Urinary bladder (tissue), 4 donors: ENCODE measurements around the gene PTCD2. TPM values are rescaled to one million over a fixed set of nuclear protein-coding genes. Genes with fewer than 3 reads are reported as not detected.
A peak's percentile ranks its signal among the peaks of the same experiment; 100 is the strongest.
"Not testable (repeated sequence)": the region's sequence is repeated elsewhere in the genome, so short reads cannot be mapped to it uniquely, and the experiment has no call there.

Experiments used
- DNase-seq: peaks from one replicate; pipeline ENCODE4 v3.0.0-alpha.2; 2015; ENCODE audit errors: extremely low spot score
- H3K27ac ChIP-seq: one replicate; pipeline ENCODE4 v1.5.1; 2013; ENCODE audit warnings: low read depth, mild to moderate bottlenecking, moderate library complexity
- H3K36me3 ChIP-seq: one replicate; pipeline ENCODE4 v1.6.1; 2013; ENCODE audit warnings: mild to moderate bottlenecking, moderate library complexity; ENCODE audit not compliant: insufficient read depth
- H3K4me1 ChIP-seq: one replicate; pipeline ENCODE4 v1.6.1; 2013; ENCODE audit warnings: mild to moderate bottlenecking, moderate library complexity; ENCODE audit not compliant: insufficient read depth
- H3K4me3 ChIP-seq: one replicate; pipeline ENCODE4 v1.5.1; 2013; ENCODE audit warnings: low read depth, low read length
- WGBS: extraction: QIAGEN DNeasy Blood & Tissue Kit; methylation state at CpG from one replicate; pipeline ENCODE4 v1.1.7; 2013; 5-methylcytosine and 5-hydroxymethylcytosine counted together
- polyA plus RNA-seq: library from polyadenylated mRNA; stranded (reverse); fragments of 200-250 nt; gene quantifications from one replicate; pipeline ENCODE4 v1.2.3, GENCODE V29; 2013
- total RNA-seq: library from RNA; depleted of rRNA; stranded (reverse); fragments of >200 nt; gene quantifications from one replicate; pipeline ENCODE4 v1.2.3, GENCODE V29; 2014
- donor health status: healthy with polysubstance abuse.
- donor health status: healthy.

Gene PTCD2
- total and polyA plus RNA-seq, 2 donors: 5.8 to 9.4 TPM

GRCh38 chr5:72305194-72306142, 14.7 kb upstream of the PTCD2 start:
- Histone ChIP-seq H3K36me3 (no peaks in the 10 kb centered on the region), H3K4me3 (no peak overlapping the region), H3K27ac (no peak overlapping the region), H3K4me1 (no peaks in the 10 kb centered on the region)
- DNase-seq: no peak
- 97% methylated on average over 2 of the region's 2 CpGs for WGBS

- peak overlapping the region; percentile 49 for H3K4me3 ChIP-seq
- no peaks in the 10 kb centered on the region for H3K36me3 ChIP-seq
- 6% methylated on average over 8 of the region's 8 CpGs for WGBS
- DNase-seq: peak; percentile 10
- H3K27ac ChIP-seq: peak overlapping the region; percentile 93
- no peaks in the 10 kb centered on the region for H3K4me1 ChIP-seq
These were observed 12.6 kb upstream of the PTCD2 start for GRCh38 chr5:72307573-72307967.

- Histone ChIP-seq H3K36me3 (no peaks in the 10 kb centered on the region), H3K4me1 (no peaks in the 10 kb centered on the region), H3K27ac (peak overlapping the region; percentile 93), H3K4me3 (peak overlapping the region; percentile 49)
- 1% methylated on average over 76 of the region's 76 CpGs for WGBS
- peak; percentile 89 for DNase-seq
These were observed 12.0 kb upstream of the PTCD2 start for GRCh38 chr5:72307968-72308852.

GRCh38 chr5:72308853-72309191, 11.4 kb upstream of the PTCD2 start:
- WGBS: 68% methylated on average over 6 of the region's 6 CpGs
- H3K27ac ChIP-seq: no peak overlapping the region
- H3K4me1 ChIP-seq: no peaks in the 10 kb centered on the region
- H3K36me3 ChIP-seq: no peaks in the 10 kb centered on the region
- H3K4me3 ChIP-seq: no peak overlapping the region
- no peak for DNase-seq

GRCh38 chr5:72313141-72313540, 7.0 kb upstream of the PTCD2 start:
- DNase-seq: no peak
- 45% methylated on average over 1 of the region's 1 CpG for WGBS
- H3K27ac ChIP-seq: no peak overlapping the region
- peaks cover 3% of the 10 kb centered on the region for H3K36me3 ChIP-seq
- no peak overlapping the region for H3K4me3 ChIP-seq
- no peaks in the 10 kb centered on the region for H3K4me1 ChIP-seq

GRCh38 chr5:72314571-72315172, 5.5 kb upstream of the PTCD2 start:
- Histone ChIP-seq H3K36me3 (peaks cover 3% of the 10 kb centered on the region), H3K27ac (no peak overlapping the region), H3K4me1 (no peaks in the 10 kb centered on the region), H3K4me3 (no peak overlapping the region)
- DNase-seq: no peak
- 76% methylated on average over 3 of the region's 3 CpGs for WGBS

- DNase-seq, H3K4me1 ChIP-seq, H3K27ac ChIP-seq, H3K36me3 ChIP-seq: not testable (repeated sequence)
- H3K4me3 ChIP-seq: peak overlapping the region; percentile 80
- WGBS: 6% methylated on average over 28 of the region's 28 CpGs
These were observed 668 bp upstream of the PTCD2 start for GRCh38 chr5:72319435-72319975.

- H3K4me3 ChIP-seq: no peak overlapping the region
- peaks cover 2% of the 10 kb centered on the region for H3K36me3 ChIP-seq
- no peak overlapping the region for H3K27ac ChIP-seq
- 91% methylated on average over 5 of the region's 5 CpGs for WGBS
- no peak for DNase-seq
- H3K4me1 ChIP-seq: no peaks in the 10 kb centered on the region
These were observed 4.1 kb downstream of the PTCD2 start for GRCh38 chr5:72324189-72324825.

GRCh38 chr5:72325566-72326305, 5.6 kb downstream of the PTCD2 start:
- Histone ChIP-seq H3K4me3 (no peak overlapping the region), H3K36me3 (peaks cover 2% of the 10 kb centered on the region), H3K27ac (no peak overlapping the region), H3K4me1 (no peaks in the 10 kb centered on the region)
- no peak for DNase-seq
- WGBS: 67% methylated on average over 4 of the region's 4 CpGs

- no peak overlapping the region for H3K27ac ChIP-seq
These were observed 6.1 kb downstream of the PTCD2 start for GRCh38 chr5:72326306-72326649.

GRCh38 chr5:72328172-72328571, 8.0 kb downstream of the PTCD2 start:
- Histone ChIP-seq H3K4me1 (no peaks in the 10 kb centered on the region), H3K4me3 (no peak overlapping the region), H3K36me3 (peaks cover 2% of the 10 kb centered on the region), H3K27ac (no peak overlapping the region)
- no peak for DNase-seq

More at GRCh38 chr5:72326306-72326649, 6.1 kb downstream of the PTCD2 start:
- no peak overlapping the region for H3K4me3 ChIP-seq
- no peak for DNase-seq
- WGBS: 85% methylated on average over 2 of the region's 2 CpGs
- no peaks in the 10 kb centered on the region for H3K4me1 ChIP-seq
- peaks cover 2% of the 10 kb centered on the region for H3K36me3 ChIP-seq

GRCh38 chr5:72330712-72331111, 10.5 kb downstream of the PTCD2 start:
- whole genome bisulfite sequencing: 89% methylated on average over 1 of the region's 1 CpG
- H3K36me3 ChIP-seq: peaks cover 2% of the 10 kb centered on the region
- no peak overlapping the region for H3K27ac ChIP-seq
- H3K4me3 ChIP-seq: no peak overlapping the region
- no peak for DNase-seq
- no peaks in the 10 kb centered on the region for H3K4me1 ChIP-seq
